Measurements from ENCODE around the gene ULK1.
A peak's percentile ranks its signal among the peaks of the same experiment; 100 is the strongest.

Gene ULK1

DNA sequence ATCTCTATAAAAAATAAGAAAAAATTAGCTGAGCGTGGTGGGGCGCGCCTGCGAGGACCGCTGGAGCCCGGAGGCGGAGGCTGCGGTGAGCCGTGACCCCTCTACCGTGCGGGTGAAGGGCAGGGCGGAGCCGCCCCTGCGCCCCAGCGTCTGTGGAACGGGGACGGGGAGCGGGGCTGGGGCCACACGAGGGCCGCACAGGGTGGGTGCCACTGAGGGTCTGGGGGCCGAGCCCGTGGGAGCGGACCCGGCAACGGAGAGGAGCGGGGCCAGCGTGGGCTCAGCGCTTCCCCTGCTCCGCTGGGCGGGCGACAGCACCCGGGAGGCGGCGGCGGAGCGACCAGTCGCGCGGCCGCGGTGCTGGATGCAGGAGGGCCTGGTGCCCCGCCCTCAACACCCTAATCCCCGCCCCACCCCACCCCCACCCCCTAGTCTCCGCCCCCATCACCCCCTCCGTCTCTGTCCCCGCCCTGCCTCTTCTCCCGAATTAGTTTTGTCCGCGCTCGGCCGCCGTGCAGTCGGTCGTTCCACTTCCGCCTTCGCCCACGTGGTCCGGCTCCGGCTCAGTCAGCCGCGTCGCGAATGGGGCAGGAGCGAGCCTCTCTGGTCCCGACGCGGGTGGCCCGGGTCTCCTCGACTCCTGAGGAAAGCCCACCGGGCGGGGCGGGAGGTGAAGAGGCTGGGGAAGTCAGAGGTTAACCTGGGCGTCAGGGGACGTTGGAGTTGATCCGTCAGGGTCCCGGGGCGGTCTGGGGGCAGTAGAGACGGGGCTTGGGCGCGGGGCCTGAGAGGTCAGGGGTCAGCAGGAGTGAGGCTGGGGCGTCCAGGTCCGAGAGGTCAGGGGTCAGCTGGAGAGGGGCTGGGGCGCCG is 34.5 kb downstream of the ULK1 start, which contains the start of gene PUS1:
TSS of gene PUS1 (plus strand) at position 566 of the 870 bp plus-strand sequence. CDS start 447 bp downstream, outside the sequence.
- Histone ChIP-seq H3K36me3 (ENCODE audit: control insufficient read depth, insufficient read depth, low read length) (no peaks in the 10 kb centered on the region), H3K4me1 (no peaks in the 10 kb centered on the region), H3K27ac (peak within 1 kb of the TSS; percentile 36), H3K79me2 (peaks cover 2% of the 10 kb centered on the region), H3K27me3 (ENCODE audit: control insufficient read depth, insufficient read depth, low read length) (no peaks in the 10 kb centered on the region), H3K4me2 (ENCODE audit: low read length) (peak within 1 kb of the TSS; percentile 74), H3K4me3 (ENCODE audit: low read depth, low read length) (peak within 1 kb of the TSS; percentile 80), H3K9me3 (ENCODE audit: control insufficient read depth, low read length) (no peaks in the 10 kb centered on the region), H2AFZ (peak within 1 kb of the TSS; percentile 95), H3K9ac (peak within 1 kb of the TSS; percentile 84)
- TF ChIP-seq, protein P1, sequence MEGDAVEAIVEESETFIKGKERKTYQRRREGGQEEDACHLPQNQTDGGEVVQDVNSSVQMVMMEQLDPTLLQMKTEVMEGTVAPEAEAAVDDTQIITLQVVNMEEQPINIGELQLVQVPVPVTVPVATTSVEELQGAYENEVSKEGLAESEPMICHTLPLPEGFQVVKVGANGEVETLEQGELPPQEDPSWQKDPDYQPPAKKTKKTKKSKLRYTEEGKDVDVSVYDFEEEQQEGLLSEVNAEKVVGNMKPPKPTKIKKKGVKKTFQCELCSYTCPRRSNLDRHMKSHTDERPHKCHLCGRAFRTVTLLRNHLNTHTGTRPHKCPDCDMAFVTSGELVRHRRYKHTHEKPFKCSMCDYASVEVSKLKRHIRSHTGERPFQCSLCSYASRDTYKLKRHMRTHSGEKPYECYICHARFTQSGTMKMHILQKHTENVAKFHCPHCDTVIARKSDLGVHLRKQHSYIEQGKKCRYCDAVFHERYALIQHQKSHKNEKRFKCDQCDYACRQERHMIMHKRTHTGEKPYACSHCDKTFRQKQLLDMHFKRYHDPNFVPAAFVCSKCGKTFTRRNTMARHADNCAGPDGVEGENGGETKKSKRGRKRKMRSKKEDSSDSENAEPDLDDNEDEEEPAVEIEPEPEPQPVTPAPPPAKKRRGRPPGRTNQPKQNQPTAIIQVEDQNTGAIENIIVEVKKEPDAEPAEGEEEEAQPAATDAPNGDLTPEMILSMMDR (IDR thresholded peaks at IDR 0.05): no peak

DNA sequence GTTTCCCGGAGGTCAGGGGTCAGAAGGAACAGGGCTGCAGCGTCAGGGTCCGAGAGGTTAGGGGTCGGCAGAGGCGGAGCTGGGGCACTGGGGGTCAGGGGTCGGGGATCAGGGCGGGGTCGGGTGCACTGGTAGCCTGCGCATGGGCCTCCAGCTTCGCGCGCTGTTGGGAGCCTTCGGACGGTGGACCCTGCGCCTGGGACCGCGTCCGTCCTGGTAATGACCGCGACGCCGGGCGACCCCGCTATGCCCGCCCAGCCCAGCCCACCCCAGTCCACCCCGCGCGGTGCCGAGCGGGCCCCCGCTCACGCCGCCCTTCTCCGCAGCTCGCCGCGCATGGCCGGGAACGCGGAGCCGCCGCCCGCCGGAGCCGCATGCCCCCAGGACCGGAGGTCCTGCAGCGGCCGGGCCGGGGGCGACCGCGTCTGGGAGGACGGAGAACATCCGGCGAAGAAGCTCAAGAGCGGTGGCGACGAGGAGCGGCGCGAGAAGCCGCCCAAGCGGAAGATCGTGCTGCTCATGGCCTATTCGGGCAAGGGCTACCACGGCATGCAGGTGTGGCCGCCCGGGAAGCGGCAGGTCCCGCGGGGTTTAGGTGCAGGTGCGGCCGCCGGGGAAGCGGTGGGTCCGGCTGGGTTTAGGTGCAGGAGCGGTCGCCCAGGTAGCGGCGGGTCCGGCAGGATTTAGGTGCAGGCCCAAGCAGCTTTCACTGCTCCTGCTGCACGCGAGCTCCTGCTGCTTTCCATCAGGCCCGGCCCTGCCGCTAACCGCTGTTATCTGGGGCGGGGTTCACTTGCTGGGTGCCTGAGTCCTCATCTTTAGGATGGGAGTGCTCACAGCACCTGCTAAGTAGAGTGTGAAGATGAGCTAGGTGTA is 35.4 kb downstream of the ULK1 start:
- peaks cover 2% of the 10 kb centered on the region for H3K79me2 ChIP-seq
- H3K27me3 ChIP-seq (ENCODE audit: control insufficient read depth, insufficient read depth, low read length): no peaks in the 10 kb centered on the region
- TF ChIP-seq, protein P1 (IDR thresholded peaks at IDR 0.05): no peak
- no peak overlapping the region for H3K27ac ChIP-seq
- H3K9ac ChIP-seq: peak overlapping the region; percentile 84
- H3K36me3 ChIP-seq (ENCODE audit: control insufficient read depth, insufficient read depth, low read length): no peaks in the 10 kb centered on the region
- peak overlapping the region; percentile 80 for H3K4me3 ChIP-seq (ENCODE audit: low read depth, low read length)
- peak overlapping the region; percentile 95 for H2AFZ ChIP-seq
- peak overlapping the region; percentile 70 for H3K4me2 ChIP-seq (ENCODE audit: low read length)
- no peaks in the 10 kb centered on the region for H3K4me1 ChIP-seq
- no peaks in the 10 kb centered on the region for H3K9me3 ChIP-seq (ENCODE audit: control insufficient read depth, low read length)

DNA sequence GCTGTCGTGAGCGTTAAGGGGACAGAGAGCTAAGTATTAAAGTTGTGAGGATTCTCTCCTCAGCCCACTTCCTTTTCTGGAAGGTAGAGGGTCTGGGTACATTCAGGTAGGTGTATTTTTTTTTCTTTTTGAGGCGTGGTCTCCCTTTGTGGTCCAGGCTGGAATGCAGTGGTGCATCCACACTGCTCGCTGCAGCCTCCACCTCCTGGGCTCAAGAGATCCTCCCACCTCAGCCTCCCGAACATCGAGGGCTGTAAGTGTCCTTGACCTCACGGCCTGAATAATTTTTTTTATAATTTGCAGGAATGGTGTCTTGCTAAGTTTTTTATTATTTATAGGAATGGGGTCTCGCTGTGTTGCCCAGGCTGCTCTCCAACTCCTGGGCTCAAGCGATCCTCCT is 36.1 kb downstream of the ULK1 start:
- Histone ChIP-seq H3K36me3 (ENCODE audit: control insufficient read depth, insufficient read depth, low read length) (no peaks in the 10 kb centered on the region), H3K9me3 (ENCODE audit: control insufficient read depth, low read length) (no peaks in the 10 kb centered on the region), H3K4me2 (ENCODE audit: low read length) (peak overlapping the region; percentile 70), H3K27ac (no peak overlapping the region), H2AFZ (no peak overlapping the region), H3K27me3 (ENCODE audit: control insufficient read depth, insufficient read depth, low read length) (no peaks in the 10 kb centered on the region), H3K79me2 (peaks cover 2% of the 10 kb centered on the region), H3K4me1 (no peaks in the 10 kb centered on the region), H3K4me3 (ENCODE audit: low read depth, low read length) (peak overlapping the region; percentile 42), H3K9ac (no peak overlapping the region)
- TF ChIP-seq, protein P1 (IDR thresholded peaks at IDR 0.05): no peak

DNA sequence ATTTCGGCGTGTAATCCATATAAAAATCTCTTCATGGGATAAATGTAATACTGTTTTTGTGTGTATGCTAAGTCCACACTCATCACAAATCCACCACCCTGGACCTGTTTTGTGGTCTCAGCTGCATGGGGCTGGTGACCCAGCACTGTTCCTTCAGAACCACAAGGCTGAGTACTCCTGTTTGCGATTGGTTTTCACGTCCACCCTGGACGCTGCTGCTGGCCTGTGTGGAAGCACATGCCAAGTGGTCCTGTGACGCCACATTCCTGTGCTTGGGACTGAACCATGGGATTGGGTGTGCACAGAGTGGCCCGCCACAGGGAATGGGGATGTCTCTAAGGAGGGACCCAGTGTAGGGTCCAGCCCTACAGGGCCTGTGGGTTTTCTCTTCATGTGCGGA is 39.0 kb downstream of the ULK1 start:
- no peaks in the 10 kb centered on the region for H3K4me1 ChIP-seq
- no peak overlapping the region for H3K9ac ChIP-seq
- H3K27me3 ChIP-seq (ENCODE audit: control insufficient read depth, insufficient read depth, low read length): no peaks in the 10 kb centered on the region
- no peak overlapping the region for H3K27ac ChIP-seq
- no peak overlapping the region for H2AFZ ChIP-seq
- no peaks in the 10 kb centered on the region for H3K9me3 ChIP-seq (ENCODE audit: control insufficient read depth, low read length)
- H3K36me3 ChIP-seq (ENCODE audit: control insufficient read depth, insufficient read depth, low read length): no peaks in the 10 kb centered on the region
- no peak overlapping the region for H3K4me2 ChIP-seq (ENCODE audit: low read length)
- H3K79me2 ChIP-seq: peaks cover 2% of the 10 kb centered on the region
- no peak overlapping the region for H3K4me3 ChIP-seq (ENCODE audit: low read depth, low read length)
- TF ChIP-seq, protein P1 (IDR thresholded peaks at IDR 0.05): no peak
